HepG2 (cell line): Measurements from ENCODE around the gene TMEM209.

Experiments
- POLR2AphosphoS5 ChIP-seq: IDR thresholded peaks from 2 replicates; pipeline ENCODE4 v1.6.1; 2012; ENCODE audit warnings: low read depth, low read length
- ZNF232 ChIP-seq: sonication (generic); formaldehyde crosslinking; IDR thresholded peaks from 2 replicates; pipeline ENCODE4 v1.4.0; 2020; ENCODE audit warnings: missing genetic modification reagents, borderline replicate concordance
- TF ChIP-seq, protein P1 (sequence below): sonication (generic); formaldehyde crosslinking; IDR thresholded peaks from 2 replicates; pipeline ENCODE4 v1.9.0; 2021; ENCODE audit warnings: missing genetic modification reagents, borderline replicate concordance

DNA sequence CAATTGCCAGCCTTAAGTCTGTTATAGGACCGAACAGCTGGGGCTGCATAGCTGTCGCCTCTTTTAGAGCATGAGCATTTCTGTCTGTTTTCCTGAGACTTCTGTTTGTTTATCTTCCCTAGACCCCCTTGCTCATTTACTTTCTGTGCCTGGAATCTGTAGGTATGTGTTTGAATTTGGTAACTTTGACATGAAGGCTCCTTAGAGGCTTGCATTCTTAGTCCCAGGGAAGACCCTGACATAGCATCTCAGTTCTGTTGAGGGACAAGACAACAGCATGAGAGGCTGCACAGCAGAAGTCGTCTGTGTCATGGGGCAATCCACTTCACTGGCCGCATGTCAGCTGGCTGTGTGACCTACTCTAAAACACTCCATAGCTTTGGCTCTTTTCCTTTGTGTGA lies 76.2 kb downstream of the TMEM209 start:
- no peak for TF ChIP-seq POLR2AphosphoS5
- TF ChIP-seq, protein P1, sequence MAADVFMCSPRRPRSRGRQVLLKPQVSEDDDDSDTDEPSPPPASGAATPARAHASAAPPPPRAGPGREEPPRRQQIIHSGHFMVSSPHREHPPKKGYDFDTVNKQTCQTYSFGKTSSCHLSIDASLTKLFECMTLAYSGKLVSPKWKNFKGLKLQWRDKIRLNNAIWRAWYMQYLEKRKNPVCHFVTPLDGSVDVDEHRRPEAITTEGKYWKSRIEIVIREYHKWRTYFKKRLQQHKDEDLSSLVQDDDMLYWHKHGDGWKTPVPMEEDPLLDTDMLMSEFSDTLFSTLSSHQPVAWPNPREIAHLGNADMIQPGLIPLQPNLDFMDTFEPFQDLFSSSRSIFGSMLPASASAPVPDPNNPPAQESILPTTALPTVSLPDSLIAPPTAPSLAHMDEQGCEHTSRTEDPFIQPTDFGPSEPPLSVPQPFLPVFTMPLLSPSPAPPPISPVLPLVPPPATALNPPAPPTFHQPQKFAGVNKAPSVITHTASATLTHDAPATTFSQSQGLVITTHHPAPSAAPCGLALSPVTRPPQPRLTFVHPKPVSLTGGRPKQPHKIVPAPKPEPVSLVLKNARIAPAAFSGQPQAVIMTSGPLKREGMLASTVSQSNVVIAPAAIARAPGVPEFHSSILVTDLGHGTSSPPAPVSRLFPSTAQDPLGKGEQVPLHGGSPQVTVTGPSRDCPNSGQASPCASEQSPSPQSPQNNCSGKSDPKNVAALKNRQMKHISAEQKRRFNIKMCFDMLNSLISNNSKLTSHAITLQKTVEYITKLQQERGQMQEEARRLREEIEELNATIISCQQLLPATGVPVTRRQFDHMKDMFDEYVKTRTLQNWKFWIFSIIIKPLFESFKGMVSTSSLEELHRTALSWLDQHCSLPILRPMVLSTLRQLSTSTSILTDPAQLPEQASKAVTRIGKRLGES, result no peak
- no peak for TF ChIP-seq ZNF232
